Nephron (organoid): ENCODE measurements around the gene KRT2.

Source experiments
- H3K27ac Mint-ChIP-seq, 3 experiments: 2 replicates each; pipeline ENCODE4 v1.8.0; 2020; ENCODE audit warnings: mixed read lengths in 3 of 3, mild to moderate bottlenecking in 2 of 3, moderate library complexity in 1 of 3
- H3K27me3 Mint-ChIP-seq: 2 replicates; pipeline ENCODE4 v1.8.0; 2021; ENCODE audit warnings: low read depth, mild to moderate bottlenecking, moderate library complexity, mixed read lengths
- H3K36me3 Mint-ChIP-seq: 2 replicates; pipeline ENCODE4 v1.8.0; 2020; ENCODE audit warnings: low read depth, mixed read lengths
- H3K4me1 Mint-ChIP-seq: 2 replicates; pipeline ENCODE4 v1.8.0; 2020; ENCODE audit warnings: mixed read lengths
- H3K4me3 Mint-ChIP-seq, 3 experiments: 2 replicates each; pipeline ENCODE4 v1.8.0; 2020; ENCODE audit warnings: mild to moderate bottlenecking in 3 of 3, mixed read lengths in 3 of 3, moderate library complexity in 2 of 3
- H3K9me3 Mint-ChIP-seq: 2 replicates; pipeline ENCODE4 v1.8.0; 2020; ENCODE audit warnings: mixed read lengths
- CTCF ChIP-seq, 3 experiments: fragments of 200-600 bp; sonication (generic); IDR thresholded peaks; one replicate each; pipeline ENCODE4 v1.5.0; 2021; ENCODE audit warnings: antibody characterized with exemption in 3 of 3; ENCODE audit not compliant: unreplicated experiment in 3 of 3

The KRT2 gene

GRCh38 chr12:52612431-52613383 lies 39.3 kb downstream of the KRT2 start:
- Mint-ChIP-seq H3K27me3 (peaks cover 71% of the 10 kb centered on the region), H3K4me3 (no peak overlapping the region)
- TF ChIP-seq CTCF (IDR thresholded peaks at IDR 0.05; ENCODE audit: unreplicated experiment in 3 of 3) = no peak

GRCh38 chr12:52611080-52611468 lies 40.9 kb downstream of the KRT2 start:
- H3K9me3 Mint-ChIP-seq = no peaks in the 10 kb centered on the region
- no peaks in the 10 kb centered on the region for H3K4me1 Mint-ChIP-seq
- TF ChIP-seq CTCF (IDR thresholded peaks at IDR 0.05; ENCODE audit: unreplicated experiment in 3 of 3) = no peak
- H3K36me3 Mint-ChIP-seq = no peaks in the 10 kb centered on the region
- no peak overlapping the region for H3K4me3 Mint-ChIP-seq
- peaks cover 67% of the 10 kb centered on the region for H3K27me3 Mint-ChIP-seq
- no peak overlapping the region for H3K27ac Mint-ChIP-seq

More at GRCh38 chr12:52612431-52613383, 39.3 kb downstream of the KRT2 start:
- H3K36me3 Mint-ChIP-seq = no peaks in the 10 kb centered on the region
- no peaks in the 10 kb centered on the region for H3K4me1 Mint-ChIP-seq
- no peaks in the 10 kb centered on the region for H3K9me3 Mint-ChIP-seq
- no peak overlapping the region for H3K27ac Mint-ChIP-seq

- no peak for TF ChIP-seq CTCF (IDR thresholded peaks at IDR 0.05; ENCODE audit: unreplicated experiment in 3 of 3)
- Mint-ChIP-seq H3K36me3 (no peaks in the 10 kb centered on the region), H3K9me3 (no peaks in the 10 kb centered on the region)
Observed at GRCh38 chr12:52608826-52609630, 43.0 kb downstream of the KRT2 start.

GRCh38 chr12:52608161-52608560 lies 43.9 kb downstream of the KRT2 start:
- no peak for TF ChIP-seq CTCF (IDR thresholded peaks at IDR 0.05; ENCODE audit: unreplicated experiment in 3 of 3)
- H3K4me3 Mint-ChIP-seq = no peak overlapping the region

More at GRCh38 chr12:52608826-52609630, 43.0 kb downstream of the KRT2 start:
- Mint-ChIP-seq H3K27me3 (peaks cover 63% of the 10 kb centered on the region), H3K4me3 (no peak overlapping the region), H3K4me1 (no peaks in the 10 kb centered on the region), H3K27ac (no peak overlapping the region)

GRCh38 chr12:52607314-52607713 lies 44.7 kb downstream of the KRT2 start:
- no peaks in the 10 kb centered on the region for H3K9me3 Mint-ChIP-seq
- no peak for TF ChIP-seq CTCF (IDR thresholded peaks at IDR 0.05; ENCODE audit: unreplicated experiment in 3 of 3)
- no peaks in the 10 kb centered on the region for H3K4me1 Mint-ChIP-seq
- no peak overlapping the region for H3K4me3 Mint-ChIP-seq
- no peaks in the 10 kb centered on the region for H3K36me3 Mint-ChIP-seq
- no peak overlapping the region for H3K27ac Mint-ChIP-seq
- H3K27me3 Mint-ChIP-seq = peaks cover 58% of the 10 kb centered on the region

More at GRCh38 chr12:52608161-52608560, 43.9 kb downstream of the KRT2 start:
- Mint-ChIP-seq H3K4me1 (no peaks in the 10 kb centered on the region), H3K9me3 (no peaks in the 10 kb centered on the region), H3K36me3 (no peaks in the 10 kb centered on the region), H3K27ac (no peak overlapping the region), H3K27me3 (peaks cover 62% of the 10 kb centered on the region)
